GM19438 (cell line): ENCODE measurements around the gene MUC5B.
"Not testable (repeated sequence)": the region's sequence is repeated elsewhere in the genome, so short reads cannot be mapped to it uniquely, and the experiment has no call there.

Experiments used
- ATAC-seq: cut with Tn5 transposase; IDR thresholded peaks from one replicate; pipeline ENCODE4 v1.9.1; 2021; ENCODE audit warnings: low read depth; ENCODE audit not compliant: unreplicated experiment

Gene MUC5B, protein sequence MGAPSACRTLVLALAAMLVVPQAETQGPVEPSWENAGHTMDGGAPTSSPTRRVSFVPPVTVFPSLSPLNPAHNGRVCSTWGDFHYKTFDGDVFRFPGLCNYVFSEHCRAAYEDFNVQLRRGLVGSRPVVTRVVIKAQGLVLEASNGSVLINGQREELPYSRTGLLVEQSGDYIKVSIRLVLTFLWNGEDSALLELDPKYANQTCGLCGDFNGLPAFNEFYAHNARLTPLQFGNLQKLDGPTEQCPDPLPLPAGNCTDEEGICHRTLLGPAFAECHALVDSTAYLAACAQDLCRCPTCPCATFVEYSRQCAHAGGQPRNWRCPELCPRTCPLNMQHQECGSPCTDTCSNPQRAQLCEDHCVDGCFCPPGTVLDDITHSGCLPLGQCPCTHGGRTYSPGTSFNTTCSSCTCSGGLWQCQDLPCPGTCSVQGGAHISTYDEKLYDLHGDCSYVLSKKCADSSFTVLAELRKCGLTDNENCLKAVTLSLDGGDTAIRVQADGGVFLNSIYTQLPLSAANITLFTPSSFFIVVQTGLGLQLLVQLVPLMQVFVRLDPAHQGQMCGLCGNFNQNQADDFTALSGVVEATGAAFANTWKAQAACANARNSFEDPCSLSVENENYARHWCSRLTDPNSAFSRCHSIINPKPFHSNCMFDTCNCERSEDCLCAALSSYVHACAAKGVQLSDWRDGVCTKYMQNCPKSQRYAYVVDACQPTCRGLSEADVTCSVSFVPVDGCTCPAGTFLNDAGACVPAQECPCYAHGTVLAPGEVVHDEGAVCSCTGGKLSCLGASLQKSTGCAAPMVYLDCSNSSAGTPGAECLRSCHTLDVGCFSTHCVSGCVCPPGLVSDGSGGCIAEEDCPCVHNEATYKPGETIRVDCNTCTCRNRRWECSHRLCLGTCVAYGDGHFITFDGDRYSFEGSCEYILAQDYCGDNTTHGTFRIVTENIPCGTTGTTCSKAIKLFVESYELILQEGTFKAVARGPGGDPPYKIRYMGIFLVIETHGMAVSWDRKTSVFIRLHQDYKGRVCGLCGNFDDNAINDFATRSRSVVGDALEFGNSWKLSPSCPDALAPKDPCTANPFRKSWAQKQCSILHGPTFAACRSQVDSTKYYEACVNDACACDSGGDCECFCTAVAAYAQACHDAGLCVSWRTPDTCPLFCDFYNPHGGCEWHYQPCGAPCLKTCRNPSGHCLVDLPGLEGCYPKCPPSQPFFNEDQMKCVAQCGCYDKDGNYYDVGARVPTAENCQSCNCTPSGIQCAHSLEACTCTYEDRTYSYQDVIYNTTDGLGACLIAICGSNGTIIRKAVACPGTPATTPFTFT (N-terminal part only)

GRCh38 chr11:1222491-1223345 lies at the start of gene MUC5B:
MUC5B (plus strand) TSS chr11:1223066; CDS start chr11:1223124, 58 bp downstream.
- ATAC-seq, result no peak

DNA sequence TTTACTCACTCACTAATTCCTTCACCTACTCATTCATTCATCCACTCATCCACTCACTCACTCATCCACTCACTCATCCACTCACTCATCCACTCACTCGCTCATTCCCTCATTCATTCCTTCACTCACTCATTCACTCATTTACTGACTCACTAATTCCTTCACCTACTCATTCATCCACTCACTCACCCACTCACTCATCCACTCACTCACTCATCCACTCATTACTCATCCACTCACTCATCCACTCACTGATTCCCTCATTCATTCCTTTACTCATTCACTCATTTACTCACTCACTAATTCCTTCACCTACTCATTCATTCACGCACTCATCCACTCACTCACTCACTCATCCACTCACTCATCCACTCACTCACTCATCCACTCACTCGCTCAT lies 49.5 kb upstream of the MUC5B start:
- ATAC-seq, result not testable (repeated sequence)

GRCh38 chr11:1174441-1175370 lies 48.2 kb upstream of the MUC5B start:
- ATAC-seq, result no peak

DNA sequence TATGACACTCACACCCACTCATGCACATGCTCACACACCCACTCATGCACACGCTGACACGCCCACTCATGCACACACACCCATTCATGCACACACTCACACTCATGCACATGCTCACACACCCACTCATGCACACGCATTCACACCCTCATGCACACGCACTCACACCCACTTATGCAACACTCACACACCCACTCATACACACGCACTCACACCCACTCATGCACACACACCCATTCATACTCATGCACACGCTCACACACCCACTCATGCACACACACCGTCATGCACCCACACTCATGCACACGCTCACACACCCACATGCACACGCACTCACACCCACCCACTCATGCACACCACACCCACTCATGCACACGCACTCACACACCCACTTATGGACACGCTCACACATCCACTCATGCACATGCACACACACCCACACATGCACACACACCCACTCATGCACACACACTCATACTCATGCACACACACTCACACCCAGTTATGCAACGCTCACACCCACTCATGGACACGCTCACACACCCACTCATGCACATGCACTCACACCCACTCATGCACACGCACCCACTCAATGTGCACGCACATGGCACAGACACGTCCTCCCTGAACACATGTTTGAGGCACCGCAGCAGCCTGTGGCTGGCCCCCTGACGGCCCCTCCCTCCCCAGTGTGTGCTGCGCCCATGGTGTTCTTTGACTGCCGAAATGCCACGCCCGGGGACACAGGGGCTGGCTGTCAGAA lies 47.2 kb upstream of the MUC5B start:
- no peak for ATAC-seq

DNA sequence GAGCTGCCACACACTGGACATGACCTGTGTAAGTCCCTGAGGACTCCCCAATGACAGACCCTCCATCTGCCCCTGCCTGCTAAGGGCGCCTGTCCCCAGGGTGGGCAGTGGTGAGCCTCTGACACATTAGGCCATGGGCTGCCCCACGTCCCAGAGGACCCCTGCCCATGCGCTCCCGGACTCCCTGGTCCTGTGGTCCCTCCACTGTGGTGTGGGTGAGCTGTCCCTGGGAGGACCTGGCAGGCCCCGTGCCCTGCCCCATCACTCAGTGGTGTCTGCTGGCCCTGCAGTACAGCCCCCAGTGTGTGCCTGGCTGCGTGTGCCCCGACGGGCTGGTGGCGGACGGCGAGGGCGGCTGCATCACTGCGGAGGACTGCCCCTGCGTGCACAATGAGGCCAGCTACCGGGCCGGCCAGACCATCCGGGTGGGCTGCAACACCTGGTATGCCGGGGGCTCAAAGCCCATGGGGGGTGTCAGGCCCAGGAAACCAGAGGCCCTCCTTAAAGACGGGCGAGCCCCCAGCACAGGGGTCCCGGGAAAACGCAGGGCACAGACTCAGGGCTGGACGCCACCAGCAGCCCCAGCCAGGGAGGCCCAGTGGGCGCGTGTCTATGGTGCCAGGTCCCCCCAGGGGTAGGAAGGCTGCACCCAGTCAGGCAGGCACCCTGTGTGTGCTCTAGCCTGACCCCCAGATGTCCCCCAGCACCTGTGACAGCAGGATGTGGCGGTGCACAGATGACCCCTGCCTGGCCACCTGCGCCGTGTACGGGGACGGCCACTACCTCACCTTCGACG lies 46.4 kb upstream of the MUC5B start:
- no peak for ATAC-seq

- no peak for ATAC-seq
Measured at GRCh38 chr11:1177020-1177770, 45.7 kb upstream of the MUC5B start.

- no peak for ATAC-seq
Measured at GRCh38 chr11:1177771-1178090, 45.1 kb upstream of the MUC5B start.

DNA sequence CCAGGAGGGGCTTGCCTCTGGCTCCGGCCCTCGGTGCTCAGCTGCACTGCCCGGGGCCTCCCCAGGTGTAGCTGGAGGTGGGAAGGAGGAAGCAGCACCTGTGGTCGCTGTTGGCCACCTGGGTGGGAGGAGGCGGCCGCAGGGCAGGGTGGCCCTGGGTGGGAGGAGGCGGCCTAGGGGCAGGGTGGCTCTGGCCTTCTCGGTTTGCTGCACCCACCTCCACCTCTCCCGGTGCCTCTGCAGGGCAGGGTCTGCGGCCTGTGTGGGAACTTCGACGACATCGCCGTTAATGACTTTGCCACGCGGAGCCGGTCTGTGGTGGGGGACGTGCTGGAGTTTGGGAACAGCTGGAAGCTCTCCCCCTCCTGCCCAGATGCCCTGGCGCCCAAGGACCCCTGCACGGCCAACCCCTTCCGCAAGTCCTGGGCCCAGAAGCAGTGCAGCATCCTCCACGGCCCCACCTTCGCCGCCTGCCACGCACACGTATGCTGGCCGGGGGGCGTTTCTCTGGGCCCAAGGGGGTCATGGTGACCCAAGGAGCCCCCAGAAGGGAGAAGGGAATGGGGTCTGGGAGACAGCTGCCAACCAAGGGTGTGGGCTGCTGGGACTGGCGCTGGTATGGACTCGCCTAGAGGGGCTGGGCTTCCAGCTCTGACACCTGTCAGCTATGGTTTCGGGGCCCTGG lies 44.5 kb upstream of the MUC5B start:
- ATAC-seq, result no peak

- ATAC-seq, result no peak
Measured at GRCh38 chr11:1178906-1179305, 44.0 kb upstream of the MUC5B start.

- ATAC-seq, result no peak
Measured at GRCh38 chr11:1179641-1180040, 43.2 kb upstream of the MUC5B start.

DNA sequence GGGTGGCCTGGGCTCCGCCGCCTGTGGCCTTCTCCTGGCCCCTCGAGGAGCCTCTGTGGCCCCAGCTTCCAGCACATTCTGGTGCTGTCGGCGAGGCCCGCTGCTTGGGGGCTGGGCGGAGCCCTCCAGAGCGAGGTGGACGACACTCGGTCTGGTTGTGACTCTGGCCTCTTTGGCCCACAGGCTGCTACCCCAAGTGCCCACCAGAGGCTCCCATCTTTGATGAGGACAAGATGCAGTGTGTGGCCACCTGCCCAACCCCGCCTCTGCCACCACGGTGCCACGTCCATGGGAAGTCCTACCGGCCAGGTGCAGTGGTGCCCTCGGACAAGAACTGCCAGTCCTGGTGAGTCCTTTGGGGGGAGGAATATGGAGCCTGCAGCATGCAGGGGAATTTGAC lies 42.7 kb upstream of the MUC5B start:
- ATAC-seq, result no peak

- no peak for ATAC-seq
Measured at GRCh38 chr11:1180947-1181391, 41.9 kb upstream of the MUC5B start.

DNA sequence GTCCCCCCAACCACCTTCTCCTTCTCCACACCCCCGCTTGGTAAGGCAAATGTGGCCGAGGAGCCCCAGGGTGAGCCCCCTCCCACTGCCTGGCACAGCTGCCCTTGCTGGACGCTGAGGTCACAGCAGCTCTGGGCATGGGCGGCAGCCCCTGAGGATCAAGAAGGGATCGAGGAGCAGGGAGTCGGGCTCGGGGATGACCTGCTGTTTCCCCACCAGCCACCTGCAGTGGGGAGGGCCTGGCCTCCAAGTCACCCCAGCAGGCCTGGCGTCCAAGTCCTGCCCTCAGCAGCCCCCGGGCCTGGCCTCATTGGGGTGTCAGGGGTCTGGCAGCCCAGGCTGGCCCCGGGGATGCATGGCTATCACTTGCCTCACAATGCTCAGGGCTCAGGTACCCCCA lies 41.4 kb upstream of the MUC5B start:
- ATAC-seq, result no peak

DNA sequence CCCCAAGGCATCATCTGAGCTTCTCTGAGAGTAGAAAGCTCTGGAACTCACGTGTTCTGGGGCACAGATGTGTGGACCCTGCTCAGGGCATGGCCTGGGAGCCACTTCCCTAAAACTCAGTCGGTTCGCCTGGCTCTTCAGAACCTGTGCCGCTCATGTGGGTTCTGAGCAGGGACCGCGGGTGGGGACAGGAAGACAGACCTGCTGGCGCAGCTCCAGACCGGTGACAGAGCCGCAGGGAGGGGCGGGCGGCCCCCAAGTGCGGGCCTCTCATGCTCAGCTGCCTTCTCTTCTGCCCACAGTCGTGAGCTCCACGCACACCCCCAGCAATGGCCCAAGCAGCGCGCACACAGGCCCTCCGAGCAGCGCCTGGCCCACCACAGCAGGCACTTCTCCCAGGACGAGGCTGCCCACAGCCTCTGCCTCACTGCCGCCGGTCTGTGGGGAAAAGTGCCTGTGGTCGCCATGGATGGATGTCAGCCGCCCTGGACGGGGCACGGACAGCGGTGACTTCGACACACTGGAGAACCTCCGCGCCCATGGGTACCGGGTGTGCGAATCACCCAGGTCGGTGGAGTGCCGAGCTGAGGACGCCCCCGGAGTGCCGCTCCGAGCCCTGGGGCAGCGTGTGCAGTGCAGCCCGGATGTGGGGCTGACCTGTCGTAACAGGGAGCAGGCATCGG lies 40.9 kb upstream of the MUC5B start:
- ATAC-seq, result no peak

- not testable (repeated sequence) for ATAC-seq
Measured at GRCh38 chr11:1184139-1184538, 38.7 kb upstream of the MUC5B start.
